AG09319 (cell line): ENCODE results near the gene RAD52.

ENCODE experiments used
- DNase-seq: peaks from one replicate; pipeline ENCODE4 v3.0.0-alpha.2; 2010; ENCODE audit warnings: low read depth; ENCODE audit errors: extremely low read depth
- TF ChIP-seq, protein P1 (sequence below): IDR thresholded peaks from 2 replicates; pipeline ENCODE4 v1.5.1; 2011; ENCODE audit warnings: low read depth, mild to moderate bottlenecking, inconsistent platforms, low read length, moderate library complexity

Gene RAD52

GRCh38 chr12:873954-874353 is 75.5 kb downstream of the RAD52 start:
- no peak for DNase-seq
- TF ChIP-seq, protein P1, sequence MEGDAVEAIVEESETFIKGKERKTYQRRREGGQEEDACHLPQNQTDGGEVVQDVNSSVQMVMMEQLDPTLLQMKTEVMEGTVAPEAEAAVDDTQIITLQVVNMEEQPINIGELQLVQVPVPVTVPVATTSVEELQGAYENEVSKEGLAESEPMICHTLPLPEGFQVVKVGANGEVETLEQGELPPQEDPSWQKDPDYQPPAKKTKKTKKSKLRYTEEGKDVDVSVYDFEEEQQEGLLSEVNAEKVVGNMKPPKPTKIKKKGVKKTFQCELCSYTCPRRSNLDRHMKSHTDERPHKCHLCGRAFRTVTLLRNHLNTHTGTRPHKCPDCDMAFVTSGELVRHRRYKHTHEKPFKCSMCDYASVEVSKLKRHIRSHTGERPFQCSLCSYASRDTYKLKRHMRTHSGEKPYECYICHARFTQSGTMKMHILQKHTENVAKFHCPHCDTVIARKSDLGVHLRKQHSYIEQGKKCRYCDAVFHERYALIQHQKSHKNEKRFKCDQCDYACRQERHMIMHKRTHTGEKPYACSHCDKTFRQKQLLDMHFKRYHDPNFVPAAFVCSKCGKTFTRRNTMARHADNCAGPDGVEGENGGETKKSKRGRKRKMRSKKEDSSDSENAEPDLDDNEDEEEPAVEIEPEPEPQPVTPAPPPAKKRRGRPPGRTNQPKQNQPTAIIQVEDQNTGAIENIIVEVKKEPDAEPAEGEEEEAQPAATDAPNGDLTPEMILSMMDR, result no peak

GRCh38 chr12:870378-870777 is 79.1 kb downstream of the RAD52 start:
- DNase-seq, result no peak
- TF ChIP-seq, protein P1, result no peak

- TF ChIP-seq, protein P1, result peak; percentile 1; the same call in 1 of the 2 replicates
- DNase-seq, result no peak
Observed at GRCh38 chr12:868722-869121, 80.8 kb downstream of the RAD52 start.

- TF ChIP-seq, protein P1, result no peak
- no peak for DNase-seq
Observed at GRCh38 chr12:867905-868304, 81.6 kb downstream of the RAD52 start.

GRCh38 chr12:865614-866013 is 83.9 kb downstream of the RAD52 start:
- no peak for DNase-seq
- TF ChIP-seq, protein P1, result no peak

DNA sequence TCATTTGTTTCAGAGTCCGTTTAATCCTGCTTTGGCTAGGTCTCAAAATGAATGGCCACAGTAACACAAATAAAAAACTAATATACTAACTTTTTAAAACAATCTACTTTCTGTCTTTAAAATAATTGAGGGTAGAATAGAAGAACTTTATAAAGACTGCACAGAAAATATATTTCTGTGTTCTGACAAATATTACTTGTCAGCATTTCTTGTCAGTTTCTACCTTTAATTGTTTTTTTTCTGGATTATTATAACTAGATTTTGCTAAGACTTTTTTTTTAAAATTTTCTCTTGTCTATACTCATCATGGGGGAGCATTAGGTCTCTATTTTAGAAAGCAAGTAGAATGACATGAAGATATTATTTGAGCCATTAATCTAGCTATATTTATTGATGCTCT is 86.2 kb downstream of the RAD52 start:
- DNase-seq, result no peak
- TF ChIP-seq, protein P1, result no peak

DNA sequence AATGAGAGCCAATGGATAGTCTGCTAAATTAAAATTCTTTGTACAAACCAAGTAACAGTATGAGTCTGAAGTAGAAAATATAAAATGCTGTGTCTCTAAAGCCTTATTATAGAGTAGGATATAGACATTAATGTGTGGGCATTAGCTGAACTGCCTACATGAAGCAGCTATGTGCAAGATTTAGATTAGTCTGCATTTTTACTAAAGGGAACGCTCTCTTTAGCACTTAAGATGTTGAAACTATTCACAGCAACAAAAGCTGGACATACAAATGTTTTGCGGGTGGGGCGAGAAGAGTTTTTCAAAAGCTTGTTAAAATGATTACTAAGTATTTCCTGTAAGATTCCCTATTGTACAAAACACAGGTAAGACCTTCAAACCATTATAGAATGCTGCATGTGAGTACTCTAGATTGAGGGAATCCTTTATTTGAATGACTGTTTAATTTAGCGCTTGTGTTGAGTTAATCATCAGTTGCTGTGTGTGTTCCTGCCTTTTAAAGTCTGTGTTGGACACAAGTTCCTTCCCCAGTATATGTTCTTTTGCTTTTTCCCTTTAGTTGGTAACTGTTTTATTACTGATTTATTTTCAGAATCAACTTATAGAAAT is 87.1 kb downstream of the RAD52 start:
- DNase-seq, result no peak
- TF ChIP-seq, protein P1, result no peak
